Omental fat pad (tissue), 4 donors: Measurements from ENCODE around the gene CCDC124. TPM values are rescaled to one million over a fixed set of nuclear protein-coding genes. Genes with fewer than 3 reads are reported as not detected.

Source experiments
- ATAC-seq: fragments of 150-250 bp; one replicate; pipeline ENCODE4 v1.9.1; 2016; ENCODE audit warnings: mild to moderate bottlenecking, moderate library complexity; ENCODE audit not compliant: low FRiP score
- DNase-seq: peaks from one replicate; pipeline ENCODE4 v3.0.0-alpha.2; 2019; ENCODE audit warnings: low spot score
- total RNA-seq, 4 donors: library from RNA; depleted of rRNA; stranded (reverse); fragments of >200 nt; gene quantifications; one replicate each; pipeline ENCODE4 v1.1.0, GENCODE V29; 2016
- TF ChIP-seq, protein P1 (sequence below), 3 donors: fragments of 450-650 bp; IDR thresholded peaks; one replicate each; pipeline ENCODE4 v1.5.1; 2016 to 2017; ENCODE audit warnings: antibody characterized with exemption in 3 of 3, mild to moderate bottlenecking in 3 of 3, moderate library complexity in 2 of 3

The CCDC124 gene
- total RNA-seq, 4 donors from 2014 or later = 34.7 to 73.4 (median 49.5) TPM

DNA sequence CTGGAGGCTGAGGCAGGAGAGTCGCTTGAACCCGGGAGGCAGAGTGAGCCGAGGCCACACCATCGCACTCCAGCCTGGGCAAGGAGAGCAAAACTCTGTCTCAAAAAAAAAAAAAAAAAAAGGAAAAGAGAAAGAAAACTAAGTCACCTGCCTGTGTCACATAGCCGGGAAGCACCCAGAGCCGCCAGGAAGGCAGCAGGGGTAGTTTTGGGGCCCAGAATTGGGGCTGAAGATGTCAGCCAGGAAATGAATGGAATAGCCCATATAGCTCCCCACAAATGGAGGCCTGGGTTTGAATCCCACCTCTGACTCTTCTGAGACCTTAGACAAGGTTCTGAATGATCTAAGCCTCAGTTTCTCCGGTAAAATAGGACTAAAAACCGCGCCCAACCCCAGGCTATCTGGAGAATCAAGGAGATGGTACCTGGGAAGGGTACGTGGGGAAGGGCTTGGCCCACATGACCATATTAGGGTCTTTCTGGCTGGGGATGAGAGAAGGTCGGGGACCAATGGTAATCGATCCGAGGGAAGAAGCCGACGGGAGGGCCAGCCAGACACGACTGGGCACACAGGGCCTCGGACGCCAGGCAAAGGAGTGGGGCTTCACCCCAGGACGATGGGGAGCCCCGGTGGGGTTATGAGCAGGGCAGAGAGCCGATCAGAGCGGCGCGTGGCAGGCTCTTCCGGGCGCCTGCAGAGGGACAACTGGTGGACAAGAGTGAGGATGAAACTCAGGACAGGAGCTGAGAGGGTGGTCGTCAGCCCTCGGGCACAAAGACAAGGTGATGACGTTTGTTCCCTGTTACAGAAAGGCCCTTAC lies 14.4 kb downstream of the CCDC124 start:
- TF ChIP-seq, protein P1, sequence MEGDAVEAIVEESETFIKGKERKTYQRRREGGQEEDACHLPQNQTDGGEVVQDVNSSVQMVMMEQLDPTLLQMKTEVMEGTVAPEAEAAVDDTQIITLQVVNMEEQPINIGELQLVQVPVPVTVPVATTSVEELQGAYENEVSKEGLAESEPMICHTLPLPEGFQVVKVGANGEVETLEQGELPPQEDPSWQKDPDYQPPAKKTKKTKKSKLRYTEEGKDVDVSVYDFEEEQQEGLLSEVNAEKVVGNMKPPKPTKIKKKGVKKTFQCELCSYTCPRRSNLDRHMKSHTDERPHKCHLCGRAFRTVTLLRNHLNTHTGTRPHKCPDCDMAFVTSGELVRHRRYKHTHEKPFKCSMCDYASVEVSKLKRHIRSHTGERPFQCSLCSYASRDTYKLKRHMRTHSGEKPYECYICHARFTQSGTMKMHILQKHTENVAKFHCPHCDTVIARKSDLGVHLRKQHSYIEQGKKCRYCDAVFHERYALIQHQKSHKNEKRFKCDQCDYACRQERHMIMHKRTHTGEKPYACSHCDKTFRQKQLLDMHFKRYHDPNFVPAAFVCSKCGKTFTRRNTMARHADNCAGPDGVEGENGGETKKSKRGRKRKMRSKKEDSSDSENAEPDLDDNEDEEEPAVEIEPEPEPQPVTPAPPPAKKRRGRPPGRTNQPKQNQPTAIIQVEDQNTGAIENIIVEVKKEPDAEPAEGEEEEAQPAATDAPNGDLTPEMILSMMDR (IDR thresholded peaks at IDR 0.05) = no peak
- DNase-seq = no peak
- peak; percentile 17 for ATAC-seq

DNA sequence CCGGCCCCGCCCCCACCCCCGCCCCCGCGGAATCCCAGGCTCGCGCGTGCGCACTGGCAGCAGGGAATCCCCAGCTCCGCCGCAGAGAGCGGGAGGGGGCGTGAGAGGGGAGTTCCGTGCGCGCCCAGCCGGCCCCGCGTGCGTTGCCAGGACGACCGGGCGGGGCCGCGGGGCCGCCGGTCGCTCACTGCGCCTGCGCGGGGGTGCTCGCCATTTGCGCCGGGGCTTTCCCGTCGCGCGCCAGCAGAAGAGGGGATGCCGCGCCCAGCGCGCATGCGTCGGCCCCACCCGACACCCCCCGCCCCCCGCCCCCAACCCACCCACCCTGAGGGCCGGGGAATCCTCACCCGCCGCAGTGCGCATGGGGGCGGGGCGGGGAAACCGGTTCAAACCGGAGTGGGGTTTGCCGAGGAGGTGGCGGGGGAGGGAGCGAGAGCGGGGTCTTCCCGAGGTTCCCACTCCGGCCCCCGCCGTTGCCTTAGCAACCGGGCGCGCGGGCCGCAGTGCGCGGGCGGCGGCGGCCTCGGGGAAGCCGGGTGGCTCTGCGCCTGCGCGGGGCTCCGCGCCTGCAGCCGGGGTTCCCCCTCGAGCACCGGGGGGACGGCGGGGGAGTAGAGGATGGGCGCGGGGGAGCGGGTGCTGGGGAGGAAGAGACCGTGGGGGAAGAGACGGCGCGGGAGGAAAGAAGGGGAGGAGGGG lies 15.1 kb downstream of the CCDC124 start:
- ATAC-seq (peak; percentile 88), DNase-seq (peak; percentile 50)
- TF ChIP-seq, protein P1 (IDR thresholded peaks at IDR 0.05) = no peak

DNA sequence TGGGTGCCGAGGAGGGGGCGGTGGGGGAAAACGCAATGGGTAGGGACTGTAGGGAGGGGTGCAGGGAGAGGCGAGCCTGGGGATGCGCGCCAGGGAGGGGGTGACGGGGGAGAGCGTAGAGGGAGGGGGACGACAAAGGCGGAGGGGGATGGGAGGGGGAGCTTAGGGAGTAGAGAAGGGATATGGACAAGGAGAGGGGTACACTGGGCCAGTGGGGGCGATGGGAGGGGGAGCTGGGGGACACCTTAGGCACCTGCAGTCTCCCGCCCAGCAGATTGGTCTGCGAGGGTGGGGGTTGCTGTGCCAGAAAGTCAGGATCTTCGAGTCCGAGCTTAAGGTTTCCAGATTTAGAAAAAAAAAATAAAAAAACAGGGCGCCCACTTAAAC lies 15.7 kb downstream of the CCDC124 start:
- TF ChIP-seq, protein P1 (IDR thresholded peaks at IDR 0.05) = no peak
- DNase-seq = no peak
- no peak for ATAC-seq

DNA sequence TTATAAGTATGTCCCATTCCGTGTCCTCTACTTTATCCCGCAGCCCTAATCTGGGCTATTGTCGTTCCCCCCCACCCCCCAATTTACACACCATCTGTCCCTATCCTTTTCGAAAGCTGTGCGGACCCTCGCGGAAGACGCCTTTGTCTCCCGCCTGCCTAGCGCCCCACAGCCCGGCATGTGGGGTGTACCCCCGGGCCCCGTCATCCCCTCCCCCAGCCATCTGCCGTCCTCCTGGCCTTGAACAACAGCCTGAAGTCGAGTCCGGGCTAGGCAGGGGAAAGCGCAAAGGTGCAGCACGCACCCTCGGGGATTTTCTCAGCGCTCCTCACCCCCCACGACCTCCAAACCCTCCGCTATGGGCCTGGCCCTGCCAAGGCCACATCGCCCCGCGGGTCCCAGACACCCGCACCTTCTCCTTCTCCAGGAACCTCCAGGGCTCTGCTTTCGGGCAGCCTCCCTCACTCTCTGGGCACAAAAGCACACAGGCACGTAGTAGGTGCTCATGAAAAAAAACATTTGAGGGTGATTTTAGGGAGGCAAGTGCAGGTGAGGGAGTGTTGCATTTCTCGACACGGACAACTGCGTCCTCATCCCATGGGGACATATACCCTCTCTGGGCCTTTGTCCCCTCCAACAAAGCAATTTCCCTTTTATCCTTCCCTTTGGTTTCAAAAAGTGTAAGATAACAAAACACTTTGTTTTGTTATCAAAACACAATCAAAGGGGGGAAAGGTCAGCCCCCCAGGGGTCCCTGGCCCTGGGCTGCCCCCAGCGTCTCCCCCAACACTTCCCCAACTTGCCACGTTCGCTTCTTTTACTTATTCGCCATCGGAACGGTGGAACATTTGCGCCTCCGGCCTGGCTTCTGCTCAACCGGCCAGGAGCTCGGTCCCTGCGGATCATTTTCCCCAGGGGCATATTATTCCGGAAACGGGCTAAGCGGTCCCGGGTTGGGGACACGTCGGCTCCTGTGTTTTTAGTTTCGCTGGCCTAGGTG lies 16.4 kb downstream of the CCDC124 start:
- ATAC-seq = no peak
- TF ChIP-seq, protein P1 (IDR thresholded peaks at IDR 0.05) = no peak
- DNase-seq = no peak

DNA sequence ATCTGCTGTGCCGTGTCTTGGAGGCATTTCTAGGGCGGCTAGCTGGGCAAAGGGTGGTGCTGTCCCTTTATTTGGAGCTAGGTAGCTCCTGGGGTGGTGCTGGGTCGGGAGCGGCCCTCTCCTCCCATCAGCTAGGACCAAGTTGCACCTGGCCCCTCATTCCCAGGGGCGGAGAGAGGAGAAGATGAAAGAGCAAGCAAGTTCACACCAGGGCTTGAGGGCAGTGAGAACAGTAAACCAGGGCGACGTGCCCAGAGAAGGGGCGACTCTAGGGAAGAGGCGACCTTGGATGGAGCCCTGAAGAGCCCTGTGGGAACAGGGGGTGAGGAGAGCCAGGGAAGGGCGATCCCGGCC lies 17.1 kb downstream of the CCDC124 start:
- TF ChIP-seq, protein P1 (IDR thresholded peaks at IDR 0.05) = no peak
- ATAC-seq (no peak), DNase-seq (no peak)

DNA sequence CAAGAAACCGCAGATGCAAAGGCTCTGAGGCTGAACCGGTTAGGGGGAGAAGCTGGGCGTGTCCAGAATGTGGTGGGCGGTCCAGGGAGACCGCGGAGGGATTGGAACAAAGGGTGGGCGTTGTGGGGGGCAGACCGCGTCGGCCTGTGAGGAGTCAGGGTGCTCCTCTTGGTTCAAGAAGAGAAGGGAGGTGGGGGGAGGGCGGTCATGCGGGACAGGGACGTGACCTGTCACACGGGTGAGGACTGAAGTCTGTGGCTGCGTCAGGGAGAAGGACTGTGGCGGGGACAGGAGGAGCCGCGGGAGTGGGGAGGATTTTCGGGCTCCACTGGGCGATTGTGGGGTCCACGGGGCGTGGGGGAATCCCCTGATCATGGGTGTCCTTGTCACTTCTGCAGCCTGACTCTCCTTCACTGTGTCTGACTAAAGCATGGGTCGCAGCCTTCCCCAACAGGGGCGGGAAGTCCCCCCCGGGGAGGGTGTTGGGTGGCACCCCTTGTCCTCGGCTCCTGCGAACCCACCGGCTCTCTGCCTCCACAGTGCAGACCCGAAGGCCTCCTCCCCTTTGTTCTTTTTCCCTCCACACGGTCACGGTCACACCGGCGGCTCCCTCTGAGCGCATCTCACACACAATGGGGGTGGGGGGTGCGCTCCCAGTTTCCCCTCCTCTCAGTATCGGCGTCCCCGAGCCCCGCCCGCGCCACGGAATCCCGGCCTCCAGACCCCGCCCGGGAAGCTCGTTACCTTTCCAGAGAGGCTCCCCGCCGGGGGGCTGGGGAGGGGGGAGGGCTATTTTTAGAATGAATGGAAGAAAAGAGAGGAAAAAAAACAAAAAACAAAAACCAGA lies 17.7 kb downstream of the CCDC124 start:
- TF ChIP-seq, protein P1 (IDR thresholded peaks at IDR 0.05) = no peak
- DNase-seq (no peak), ATAC-seq (no peak)
